ENCODE measurements around the gene CHORDC1.
"Not testable (repeated sequence)": the region's sequence is repeated elsewhere in the genome, so short reads cannot be mapped to it uniquely, and the experiment has no call there.

The CHORDC1 gene

DNA sequence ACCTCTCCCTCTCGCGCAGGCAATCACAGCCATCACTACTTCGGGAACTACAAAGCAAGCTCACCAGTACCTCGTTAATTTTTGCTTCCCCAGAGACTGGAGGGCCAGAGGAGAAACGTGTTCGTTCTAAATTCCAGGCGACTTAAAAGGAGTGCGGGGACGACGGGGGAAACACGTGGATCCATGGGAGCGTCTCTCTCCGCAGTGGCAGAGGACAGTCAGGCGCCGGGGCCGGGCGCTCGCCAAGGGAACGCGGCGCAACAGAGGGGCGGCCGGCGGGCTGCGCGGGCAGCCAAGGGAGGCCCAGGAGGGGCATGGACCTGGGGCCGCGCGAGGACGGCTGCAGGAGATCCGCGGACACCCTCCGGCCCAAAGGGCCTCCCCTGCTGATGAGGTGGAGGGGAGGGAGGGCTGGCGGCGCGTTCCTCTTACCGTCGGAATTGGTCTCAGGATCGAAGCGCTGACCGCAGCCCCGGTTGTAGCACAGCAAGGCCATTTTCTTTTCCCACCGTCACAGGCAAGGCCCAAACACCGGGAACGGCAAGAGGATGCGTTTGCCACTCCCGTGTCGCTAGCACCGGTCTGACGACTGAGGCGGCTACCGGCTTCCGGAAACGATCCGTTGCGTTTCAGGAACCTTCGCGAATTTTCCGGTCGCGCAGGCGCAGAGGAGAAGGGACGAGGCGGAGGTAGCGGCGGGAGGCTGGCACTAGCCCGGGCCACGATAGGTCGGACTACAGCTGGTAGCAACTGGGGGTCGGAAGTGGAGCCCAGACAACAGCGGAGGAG is at the start of gene CHORDC1:
Gene CHORDC1 (minus strand): TSS at position 591 of the 789 bp plus-strand sequence. CDS start 95 bp downstream, at position 496.
- FAIRE-seq = peak; percentile 94

DNA sequence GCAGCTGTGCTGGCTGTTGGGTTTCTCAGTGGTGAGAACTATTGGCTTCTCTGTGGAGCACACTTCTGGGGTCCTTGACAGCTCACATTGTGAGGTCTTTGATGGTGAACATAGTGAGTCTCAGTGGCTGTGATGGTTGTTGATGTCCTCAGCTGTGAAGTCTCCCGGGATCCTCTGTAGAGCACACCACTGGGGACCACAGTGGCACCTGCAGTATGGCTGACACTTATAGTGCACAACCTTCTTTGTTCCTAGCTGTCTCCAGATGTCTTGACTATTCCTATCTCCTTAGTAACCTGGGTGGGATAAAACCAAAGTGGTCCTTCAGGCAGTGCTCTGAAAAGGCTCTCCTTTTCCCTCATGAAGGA is 34.3 kb upstream of the CHORDC1 start:
- FAIRE-seq = no peak
- DNase-seq (ENCODE audit: extremely low spot score, insufficient read length, low read depth) = no peak

More for the DNA sequence above, at the start of gene CHORDC1:
- DNase-seq (ENCODE audit: extremely low spot score, insufficient read length, low read depth) = peak; percentile 76

DNA sequence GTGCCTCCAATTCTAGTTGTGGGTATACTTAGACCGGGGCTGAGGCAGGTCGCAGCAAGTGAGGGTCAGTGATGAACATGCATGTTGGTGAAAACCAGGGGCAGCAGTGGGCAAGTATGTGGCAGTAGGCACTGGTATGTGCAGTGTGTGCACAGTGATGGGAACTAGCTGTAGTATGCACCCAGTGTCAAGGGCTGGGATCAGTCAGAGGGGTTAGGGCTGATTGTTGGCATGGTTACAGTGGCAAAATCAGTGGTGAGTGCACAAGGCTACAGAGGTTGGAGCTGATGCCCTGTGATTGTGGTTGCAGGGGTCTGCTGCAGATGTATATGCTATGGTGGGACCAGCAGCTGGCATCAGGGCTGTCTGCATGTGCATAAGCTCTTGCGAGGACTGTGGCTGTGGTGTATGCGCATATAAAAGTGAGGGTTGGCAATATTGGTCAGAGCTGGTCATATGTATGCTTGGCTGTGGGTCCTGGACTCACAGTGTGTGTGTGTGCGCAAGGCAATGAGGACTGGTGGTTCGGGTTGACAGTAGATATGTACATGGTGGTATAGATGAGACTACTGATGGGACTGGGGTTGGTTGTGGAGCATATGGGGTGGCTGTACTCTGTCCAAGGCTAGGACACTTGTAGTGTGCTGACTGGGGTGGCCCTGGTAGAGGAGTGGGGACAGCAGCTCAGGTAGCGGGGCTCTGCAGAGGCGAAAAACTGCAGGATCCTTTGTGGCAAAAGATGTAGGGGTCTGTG is 33.7 kb upstream of the CHORDC1 start:
- FAIRE-seq (no peak), DNase-seq (ENCODE audit: extremely low spot score, insufficient read length, low read depth) (no peak)

GRCh38 chr11:90254065-90254464 is 31.2 kb upstream of the CHORDC1 start:
- FAIRE-seq (no peak), DNase-seq (ENCODE audit: extremely low spot score, insufficient read length, low read depth) (no peak)

DNA sequence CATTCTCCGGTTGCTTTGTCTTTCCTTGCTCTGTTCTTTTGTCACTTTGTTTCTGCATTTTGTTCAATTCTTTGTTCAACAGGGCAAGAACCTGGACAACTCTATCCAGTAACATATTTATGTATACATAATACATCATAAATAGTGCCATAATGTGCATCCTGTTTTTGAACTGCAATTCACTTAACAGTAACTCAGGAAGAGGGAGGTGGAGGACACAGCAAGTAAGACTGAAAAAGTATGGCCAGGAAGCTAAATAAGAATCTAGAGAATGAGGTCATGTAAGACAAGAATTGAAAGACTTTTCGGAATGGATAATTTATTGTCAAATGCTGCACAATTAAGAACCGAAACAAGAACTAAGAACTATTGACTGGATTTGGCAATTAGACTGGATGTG is 29.2 kb upstream of the CHORDC1 start:
- DNase-seq (ENCODE audit: extremely low spot score, insufficient read length, low read depth) (no peak), FAIRE-seq (no peak)

DNA sequence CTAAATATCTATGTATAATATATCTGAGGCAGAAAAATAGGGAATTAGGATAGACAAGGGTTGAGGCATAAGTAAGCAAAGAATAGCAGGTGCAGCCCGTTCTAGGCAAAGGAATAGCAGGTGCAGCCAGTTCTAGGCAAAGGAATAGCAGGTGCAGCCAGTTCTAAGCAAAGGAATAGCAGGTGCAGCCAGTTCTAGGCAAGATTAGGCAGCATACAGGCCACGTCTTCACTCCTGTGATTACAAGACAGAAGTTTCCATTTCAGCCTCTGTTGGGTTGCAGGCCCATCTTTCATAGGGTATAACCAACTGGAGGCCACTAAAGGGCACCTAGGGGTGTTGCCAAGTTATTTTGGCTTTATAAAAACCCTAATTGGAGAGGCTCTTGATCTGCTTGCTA is 28.8 kb upstream of the CHORDC1 start:
- no peak for FAIRE-seq

GRCh38 chr11:90250970-90251369 is 28.1 kb upstream of the CHORDC1 start:
- DNase-seq (ENCODE audit: extremely low spot score, insufficient read length, low read depth) (no peak), FAIRE-seq (no peak)

More for the DNA sequence above, 28.8 kb upstream of the CHORDC1 start:
- DNase-seq (ENCODE audit: extremely low spot score, insufficient read length, low read depth) = no peak

DNA sequence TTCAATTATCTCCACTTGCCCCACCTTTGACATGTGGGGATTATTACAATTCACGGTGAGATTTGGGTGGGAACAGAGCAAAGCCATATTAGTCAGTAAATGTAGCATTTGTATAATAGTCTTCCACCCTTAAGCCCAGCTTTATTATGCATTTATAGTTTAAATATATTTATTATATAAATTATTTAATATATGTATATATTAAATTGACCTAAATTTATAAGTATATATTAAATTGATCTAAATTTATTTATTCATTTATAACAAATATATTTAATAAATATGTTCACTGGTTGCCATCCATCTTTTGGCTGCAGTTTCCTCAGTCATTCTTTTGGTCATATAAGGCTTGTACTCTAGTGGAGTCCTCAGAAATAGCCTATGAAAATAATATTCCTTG is 23.6 kb upstream of the CHORDC1 start:
- FAIRE-seq = no peak
- DNase-seq (ENCODE audit: extremely low spot score, insufficient read length, low read depth) = no peak

GRCh38 chr11:90243534-90243933 is 20.7 kb upstream of the CHORDC1 start:
- FAIRE-seq = no peak
- DNase-seq (ENCODE audit: extremely low spot score, insufficient read length, low read depth) = no peak

DNA sequence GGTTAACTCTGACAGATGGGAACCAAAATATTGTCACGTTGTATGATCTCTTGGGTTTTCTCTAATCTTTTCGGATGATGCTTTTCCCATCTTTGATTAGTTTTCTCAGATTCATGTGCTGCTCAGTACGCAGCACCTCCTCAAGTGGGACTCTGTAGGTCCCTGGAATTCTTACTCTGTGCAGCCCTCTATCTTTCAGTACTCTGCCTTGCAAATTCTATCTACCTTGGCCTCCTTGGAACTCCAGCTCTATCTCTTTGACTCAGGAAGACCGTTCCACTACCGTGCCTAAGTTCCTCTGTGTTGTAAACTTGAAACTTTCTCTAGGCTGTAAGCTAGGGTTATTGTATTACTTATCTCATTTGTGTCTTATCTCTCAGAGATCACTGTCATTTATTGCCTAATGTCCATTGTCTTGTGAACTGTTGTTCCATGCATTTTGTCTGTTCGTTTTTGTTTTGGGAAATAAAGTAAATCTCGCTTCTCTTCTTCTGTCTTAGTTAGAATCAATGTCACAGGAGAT is 20.1 kb upstream of the CHORDC1 start:
- FAIRE-seq (no peak), DNase-seq (ENCODE audit: extremely low spot score, insufficient read length, low read depth) (no peak)

- DNase-seq (ENCODE audit: extremely low spot score, insufficient read length, low read depth) (no peak), FAIRE-seq (no peak)
Observed at GRCh38 chr11:90241414-90241813, 18.6 kb upstream of the CHORDC1 start.

GRCh38 chr11:90239967-90240636 is 17.3 kb upstream of the CHORDC1 start:
- not testable (repeated sequence) for FAIRE-seq; DNase-seq (ENCODE audit: extremely low spot score, insufficient read length, low read depth)

- FAIRE-seq (no peak), DNase-seq (ENCODE audit: extremely low spot score, insufficient read length, low read depth) (no peak)
Observed at GRCh38 chr11:90237004-90237403, 14.2 kb upstream of the CHORDC1 start.

- DNase-seq (ENCODE audit: extremely low spot score, insufficient read length, low read depth) (no peak), FAIRE-seq (no peak)
Observed at GRCh38 chr11:90235526-90235925, 12.7 kb upstream of the CHORDC1 start.

DNA sequence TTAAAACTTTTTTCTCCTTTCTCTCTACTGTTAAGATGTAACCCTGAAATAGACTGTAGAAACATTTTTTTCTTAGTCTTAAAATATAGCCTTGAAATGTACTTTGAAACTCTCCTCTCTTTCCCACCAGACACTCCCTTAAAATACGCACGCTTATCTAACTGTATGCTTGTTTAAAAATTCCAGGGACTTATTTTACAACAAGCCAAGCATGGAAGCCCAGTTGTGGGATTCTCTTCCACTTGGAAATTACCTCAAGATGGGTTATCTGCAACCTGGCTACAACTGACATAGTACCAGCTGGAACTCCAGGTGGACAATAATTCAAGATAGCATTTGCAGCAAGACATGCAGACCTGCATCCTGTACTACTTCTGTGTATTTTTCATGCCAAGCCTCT is 12.1 kb upstream of the CHORDC1 start:
- FAIRE-seq (no peak), DNase-seq (ENCODE audit: extremely low spot score, insufficient read length, low read depth) (no peak)

DNA sequence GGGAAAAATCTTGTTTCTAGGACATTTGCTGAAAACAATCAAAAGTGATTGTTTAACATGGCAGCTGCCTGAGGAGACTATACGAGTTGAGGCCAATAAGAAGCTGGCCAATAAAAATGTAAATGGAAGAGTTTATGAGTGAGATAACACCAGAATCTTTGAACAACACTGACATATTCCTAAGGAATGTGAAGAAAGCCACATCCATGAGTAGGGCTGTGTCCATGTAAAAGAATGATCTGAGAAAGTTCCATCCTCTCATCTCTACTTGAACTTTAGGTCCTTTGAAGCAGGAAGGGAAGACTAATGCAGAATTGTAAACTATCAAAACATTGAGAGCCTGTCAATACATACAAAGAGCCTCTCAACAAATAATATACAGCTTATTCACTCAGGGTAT is 6.9 kb upstream of the CHORDC1 start:
- FAIRE-seq = no peak
- no peak for DNase-seq (ENCODE audit: extremely low spot score, insufficient read length, low read depth)

DNA sequence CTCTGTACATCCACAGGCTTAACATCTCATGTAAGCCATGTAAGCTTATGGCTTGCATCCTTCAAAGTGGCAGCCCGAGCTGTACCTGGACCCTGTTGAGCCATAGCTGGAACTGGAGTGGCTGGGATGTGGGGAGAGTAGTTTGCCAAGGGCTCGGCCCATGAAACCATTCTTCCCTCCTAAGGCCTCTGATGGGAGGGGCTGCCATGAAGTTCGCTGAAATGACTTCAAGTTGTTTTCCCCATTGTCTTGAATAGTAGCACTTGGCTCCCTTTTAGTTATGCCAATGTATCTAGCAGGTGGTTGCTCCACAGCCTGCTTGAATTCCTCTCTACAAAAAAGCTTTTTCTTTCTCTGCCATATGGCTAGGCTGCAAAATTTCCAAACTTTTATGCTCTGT is 5.2 kb upstream of the CHORDC1 start:
- FAIRE-seq = no peak
- DNase-seq (ENCODE audit: extremely low spot score, insufficient read length, low read depth) = no peak

DNA sequence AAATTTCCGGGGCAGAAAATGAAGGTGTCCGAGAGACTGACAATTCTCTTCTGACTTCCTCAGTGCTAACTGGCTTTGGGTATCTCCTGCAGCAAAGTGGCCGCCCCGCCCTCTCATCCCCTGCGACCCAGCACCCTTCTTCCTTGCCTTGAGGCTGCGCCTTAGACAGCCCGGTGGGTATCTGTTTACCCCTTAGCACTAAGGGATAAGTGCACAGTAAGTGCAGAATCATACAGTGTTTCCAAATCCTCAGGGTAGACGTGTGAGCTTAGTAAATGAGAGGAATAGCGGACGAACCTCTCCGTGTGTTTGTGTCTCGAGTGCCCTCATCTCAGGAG is 368 bp upstream of the CHORDC1 start:
- DNase-seq (ENCODE audit: extremely low spot score, insufficient read length, low read depth) = no peak
- FAIRE-seq = no peak

- DNase-seq (ENCODE audit: extremely low spot score, insufficient read length, low read depth) (no peak), FAIRE-seq (peak; percentile 52)
Observed at GRCh38 chr11:90221803-90222458, 918 bp downstream of the CHORDC1 start.

- peak; percentile 58 for FAIRE-seq
Observed at GRCh38 chr11:90220391-90220790, 2.5 kb downstream of the CHORDC1 start.

More at GRCh38 chr11:90220391-90220790, 2.5 kb downstream of the CHORDC1 start:
- no peak for DNase-seq (ENCODE audit: extremely low spot score, insufficient read length, low read depth)
